HepG2 (cell line): ENCODE results near the gene ARHGEF16. TPM values are rescaled to one million over a fixed set of nuclear protein-coding genes. Genes with fewer than 3 reads are reported as not detected.

Source experiments
- ATAC-seq: fragments of 200-7000 bp; cut with Tn5 transposase; 3 replicates; pipeline ENCODE4 v1.9.1; 2020; ENCODE audit warnings: mild to moderate bottlenecking, moderate library complexity
- BruUV-seq: library from RNA; stranded (reverse); fragments of 400-500 nt; replicated peaks from 2 replicates; lab custom pipeline; 2021; lab: Mats Ljungman, UMichigan
- CTCF ChIA-PET: fragments of 300-600 bp; formaldehyde crosslinking; extraction: SDS; loops from one replicate; lab custom pipeline; 2021; ENCODE audit warnings: low total read pairs, inconsistent platforms, low intra/inter-chr PET ratio; lab: Yijun Ruan, JAX
- POLR2A ChIA-PET: fragments of 350-600 bp; sonication (Branson Sonifier 250); formaldehyde crosslinking; loops from one replicate; lab custom pipeline; 2020; ENCODE audit warnings: antibody characterized with exemption, inconsistent platforms; lab: Yijun Ruan, JAX
- DNase-seq: peaks from one replicate; pipeline ENCODE4 v3.0.0-alpha.2; 2015; ENCODE audit warnings: low spot score
- FAIRE-seq: peaks from 3 replicates; lab custom pipeline; 2011; peaks lifted over from hg19 to GRCh38; lab: Jason Lieb, UNC
- H2AFZ ChIP-seq: one replicate; pipeline ENCODE4 v1.6.1; 2011; ENCODE audit warnings: low read length, inconsistent platforms
- H3K27ac ChIP-seq: fragments of 300-600 bp; 3 replicates; pipeline ENCODE4 v1.8.0; 2011; ENCODE audit warnings: mixed run types, mild to moderate bottlenecking, mixed read lengths, low read length, inconsistent platforms; ENCODE audit not compliant: insufficient read depth; ENCODE audit errors: extremely low read length
- H3K27me3 ChIP-seq, 2 experiments: fragments of 200-600 bp in 1 of 2; 2 replicates in 1 of 2; 3 replicates in 1 of 2; pipeline versions ENCODE4 v1.6.0 to v1.8.0; 2011; ENCODE audit warnings: low read length in 2 of 2, mild to moderate bottlenecking in 2 of 2, moderate library complexity in 2 of 2, inconsistent platforms in 1 of 2; ENCODE audit not compliant: insufficient read depth in 2 of 2, control insufficient read depth in 1 of 2
- H3K36me3 ChIP-seq, 2 experiments: fragments of 200-600 bp in 1 of 2; replicated peaks in 1 of 2; 2 replicates in 1 of 2; 3 replicates in 1 of 2; pipeline versions ENCODE4 v1.5.1 to v1.8.0; 2011; ENCODE audit warnings: low read length in 2 of 2, inconsistent platforms in 1 of 2; ENCODE audit not compliant: insufficient read depth in 2 of 2, control insufficient read depth in 1 of 2
- H3K4me1 ChIP-seq: 2 replicates; pipeline ENCODE4 v1.5.1; 2012; ENCODE audit warnings: low read length, inconsistent platforms; ENCODE audit not compliant: insufficient read depth
- H3K4me2 ChIP-seq: 2 replicates; pipeline ENCODE4 v1.6.0; 2011; ENCODE audit warnings: low read depth, low read length, inconsistent platforms
- H3K4me3 ChIP-seq, 3 experiments: fragments of 200-600 bp in 1 of 3; sonication (generic), shearing (Covaris generic) in 1 of 3; replicated peaks in 1 of 3; 2 replicates each; pipeline ENCODE4 v1.5.1; 2011 to 2016; ENCODE audit warnings: low read length in 3 of 3, inconsistent platforms in 2 of 3, low read depth in 2 of 3, mild to moderate bottlenecking in 2 of 3, control low read depth in 1 of 3, mixed read lengths in 1 of 3; ENCODE audit not compliant: insufficient read depth in 1 of 3
- H3K79me2 ChIP-seq: one replicate; pipeline ENCODE4 v1.6.1; 2011; ENCODE audit warnings: low read length, inconsistent platforms; ENCODE audit not compliant: insufficient read depth
- H3K9ac ChIP-seq: 2 replicates; pipeline ENCODE4 v1.6.0; 2011; ENCODE audit warnings: mild to moderate bottlenecking, low read depth, low read length, inconsistent platforms; ENCODE audit not compliant: insufficient read depth
- H3K9me3 ChIP-seq: 2 replicates; pipeline ENCODE4 v1.5.1; 2012; ENCODE audit warnings: mild to moderate bottlenecking, low read length
- H4K20me1 ChIP-seq: 2 replicates; pipeline ENCODE4 v1.6.0; 2011; ENCODE audit warnings: inconsistent platforms, mild to moderate bottlenecking, low read length, moderate library complexity; ENCODE audit not compliant: insufficient read depth
- ARID5B ChIP-seq: IDR thresholded peaks from 2 replicates; pipeline ENCODE4 v1.4.0; 2020; ENCODE audit warnings: mild to moderate bottlenecking, missing genetic modification reagents
- CENPBD1 ChIP-seq: sonication (generic); formaldehyde crosslinking; IDR thresholded peaks from 2 replicates; pipeline ENCODE4 v1.8.0; 2022; ENCODE audit warnings: missing genetic modification reagents, low read depth, mild to moderate bottlenecking, borderline replicate concordance
- ETV5 ChIP-seq: IDR thresholded peaks from 2 replicates; pipeline ENCODE4 v1.6.1; 2018; ENCODE audit warnings: missing biosample characterization, missing genetic modification reagents, inconsistent platforms, borderline replicate concordance
- GABPA ChIP-seq, 2 experiments: IDR thresholded peaks; 2 replicates each; pipeline ENCODE4 v1.6.1; 2011 to 2016; ENCODE audit warnings: low read depth in 2 of 2, low read length in 1 of 2, missing biosample characterization in 1 of 2, missing genetic modification characterization in 1 of 2
- MED13 ChIP-seq: sonication (generic); formaldehyde crosslinking; IDR thresholded peaks from 2 replicates; pipeline ENCODE4 v1.5.0; 2020; ENCODE audit warnings: missing genetic modification reagents
- MEIS2 ChIP-seq: sonication (generic); formaldehyde crosslinking; IDR thresholded peaks from 2 replicates; pipeline ENCODE4 v1.9.0; 2021; ENCODE audit warnings: mild to moderate bottlenecking, missing genetic modification reagents
- MXD3 ChIP-seq: IDR thresholded peaks from 2 replicates; pipeline ENCODE4 v1.6.1; 2016; ENCODE audit warnings: mild to moderate bottlenecking, missing biosample characterization, missing genetic modification reagents
- NFRKB ChIP-seq: fragments of 450-650 bp; IDR thresholded peaks from 2 replicates; pipeline ENCODE4 v1.6.1; 2017
- PCBP1 ChIP-seq: fragments of 200-400 bp; formaldehyde crosslinking; IDR thresholded peaks from 2 replicates; pipeline ENCODE4 v1.6.1; 2017; ENCODE audit warnings: mild to moderate bottlenecking, low read depth, low read length, borderline replicate concordance
- PPARG ChIP-seq: conservative IDR thresholded peaks from 2 replicates; pipeline ENCODE4 v1.6.1; 2016; ENCODE audit warnings: missing biosample characterization, missing genetic modification reagents
- RARG ChIP-seq: sonication (generic); formaldehyde crosslinking; IDR thresholded peaks from 2 replicates; pipeline ENCODE4 v1.4.0; 2020; ENCODE audit warnings: low read depth, mild to moderate bottlenecking, missing genetic modification reagents
- TGIF2 ChIP-seq: IDR thresholded peaks from 2 replicates; pipeline ENCODE4 v1.6.1; 2016; ENCODE audit warnings: control low read depth, missing compliant biosample characterization
- ZNF460 ChIP-seq: sonication (generic); formaldehyde crosslinking; IDR thresholded peaks from 2 replicates; pipeline ENCODE4 v1.5.1; 2020; ENCODE audit warnings: missing genetic modification reagents, mild to moderate bottlenecking, borderline replicate concordance
- ZNF557 ChIP-seq: sonication (generic); formaldehyde crosslinking; IDR thresholded peaks from 2 replicates; pipeline ENCODE4 v1.4.0; 2020; ENCODE audit warnings: missing genetic modification reagents
- ZNF563 ChIP-seq: sonication (generic); formaldehyde crosslinking; IDR thresholded peaks from 2 replicates; pipeline ENCODE4 v1.8.0; 2022; ENCODE audit warnings: mild to moderate bottlenecking, moderate library complexity, missing genetic modification reagents
- ZZZ3 ChIP-seq: sonication (generic); formaldehyde crosslinking; IDR thresholded peaks from 2 replicates; pipeline ENCODE4 v1.4.0; 2020; ENCODE audit warnings: missing genetic modification reagents, mild to moderate bottlenecking, borderline replicate concordance
- WGBS: methylation state at CpG from one replicate; pipeline ENCODE4 v1.1.6; 2017; ENCODE audit warnings: low lambda C conversion rate; 5-methylcytosine and 5-hydroxymethylcytosine counted together
- in situ Hi-C: cut with HindIII; loops from 2 replicates; pipeline ENCODE4 v1.10.0; 2017; ENCODE audit warnings: low pct_unique_long_range_greater_than_20kb; ENCODE audit not compliant: extremely low pct_ligation_motif_present
- intact Hi-C: fragments of 100-400 bp; cut with micrococcal nuclease; formaldehyde crosslinking; loops from one replicate; pipeline ENCODE4 v1.10.0; 2022; ENCODE audit not compliant: unreplicated experiment
- polyA plus RNA-seq, 8 experiments: library from polyadenylated mRNA; depleted of rRNA in 3 of 8; stranded (reverse) in 7 of 8; unstranded in 1 of 8; fragments of >200 nt; fragmentation: Illumina TruSeq in 4 of 8; extraction: Trizol in 4 of 8; gene quantifications; 2 replicates each; pipeline versions ENCODE4 v1.2.1 to v1.2.3, GENCODE V29; 2011 to 2016; ENCODE audit warnings: low read depth in 4 of 8, missing spikeins in 1 of 8, mixed read lengths in 1 of 8; ENCODE audit not compliant: insufficient read depth in 1 of 8
- total RNA-seq, 5 experiments: library from RNA; depleted of rRNA; stranded (reverse); fragments of >200 nt; fragmentation: Illumina TruSeq; extraction: Trizol; gene quantifications; 2 replicates each; pipeline ENCODE4 v1.2.3, GENCODE V29; 2016; ENCODE audit warnings: low read depth in 1 of 5

The ARHGEF16 gene
- total and polyA plus RNA-seq, 2 of the 13 experiments (the other 11 are each of a cell fraction or from before 2014, with no cell fraction given), result 20.3 to 39.9 TPM

- TF ChIP-seq ARID5B (CRISPR knock-in tag), result 0 out of 2 replicates have a peak, but pooled peaks have one; percentile 25
- peak; percentile 42; the same call in 1 of the 2 replicates for TF ChIP-seq ETV5 (CRISPR knock-in tag)
- no peak for TF ChIP-seq PPARG (CRISPR knock-in tag)
- TF ChIP-seq ZNF557 (CRISPR knock-in tag), result 0 out of 2 replicates have a peak, but pooled peaks have one; percentile 21
- TF ChIP-seq ZNF563, result no peak
- TF ChIP-seq, all 625 proteins: peak for 40
Observed at GRCh38 chr1:3459051-3459908, 4.8 kb downstream of the ARHGEF16 start (continued).

GRCh38 chr1:3459940-3460671 lies 5.6 kb downstream of the ARHGEF16 start:
- intact Hi-C loops, result no loop called here
- peaks cover 43% of the 10 kb centered on the region for H3K79me2 ChIP-seq
- ChIA-PET POLR2A (interaction anchor here (0.6 to 11.4 kb wide), 6 partner anchors 12 to 140 kb away, joined by 3 to 282 read pairs (median 4); no protein-coding TSS in a partner anchor), CTCF (interaction anchor here (0.7 kb wide), 1 partner anchor 24 kb away, joined by 3 read pairs; no protein-coding TSS in a partner anchor)
- peak overlapping the region; percentile 99 for H3K4me2 ChIP-seq
- H4K20me1 ChIP-seq, result no peaks in the 10 kb centered on the region
- ATAC-seq, result peak; percentile 55
- 12% methylated on average over 9 of the region's 23 CpGs for WGBS
- peak; percentile 63 for FAIRE-seq
- BruUV-seq, result no TSS peak
- peak overlapping the region; percentile 98 for H3K27ac ChIP-seq
- H3K36me3 ChIP-seq, result peaks cover 0 to 6% of the 10 kb centered on the region in 2 experiments; a peak in 4 of 5 replicates
- peak; percentile 75 for DNase-seq
- peak overlapping the region; percentile 32 to 66 (median 36); a peak in 5 of 6 replicates for H3K4me3 ChIP-seq
- no peak overlapping the region for H2AFZ ChIP-seq
- H3K9me3 ChIP-seq, result no peaks in the 10 kb centered on the region
- peak overlapping the region; percentile 86 for H3K9ac ChIP-seq
- H3K4me1 ChIP-seq, result peaks cover 66% of the 10 kb centered on the region
- in situ Hi-C loops, result no loop called here
- H3K27me3 ChIP-seq, result no peaks in the 10 kb centered on the region
- TF ChIP-seq PCBP1, result no peak
- no peak for TF ChIP-seq ZNF460 (CRISPR knock-in tag)
- no peak for TF ChIP-seq RARG (CRISPR knock-in tag)
- no peak for TF ChIP-seq TGIF2 (CRISPR knock-in tag)
- TF ChIP-seq ZZZ3 (CRISPR knock-in tag), result peak; percentile 51; the same call in 1 of the 2 replicates
- TF ChIP-seq MEIS2 (CRISPR knock-in tag), result peak; percentile 74; the same call in 1 of the 2 replicates
- no peak for TF ChIP-seq CENPBD1 (CRISPR knock-in tag)
- TF ChIP-seq GABPA (IDR thresholded peaks at IDR 0.05; ENCODE audit: low read depth, low read length), result no peak
- TF ChIP-seq GABPA (CRISPR knock-in tag; IDR thresholded peaks at IDR 0.05; ENCODE audit: low read depth), result no peak
- no peak; the same call in 1 of the 2 replicates for TF ChIP-seq MED13 (CRISPR knock-in tag)
- no peak for TF ChIP-seq MXD3 (CRISPR knock-in tag)
- TF ChIP-seq NFRKB, result no peak
